SU-DHL-6 (cell line): ENCODE data around the gene LRRN3.

ENCODE experiments used
- EZH2phosphoT487 ChIP-seq: fragments of 200-600 bp; sonication (generic), shearing (Covaris generic); conservative IDR thresholded peaks from 2 replicates; pipeline ENCODE4 v1.6.1; 2018; ENCODE audit warnings: mild to moderate bottlenecking, antibody characterized with exemption, low read length, moderate library complexity, mixed read lengths
- TF ChIP-seq, protein P1 (sequence below): fragments of 200-600 bp; sonication (generic); IDR thresholded peaks from one replicate; pipeline ENCODE4 v1.5.1; 2017; ENCODE audit warnings: antibody characterized with exemption, mild to moderate bottlenecking, low read length, moderate library complexity; ENCODE audit not compliant: insufficient read depth, poor library complexity, severe bottlenecking

DNA sequence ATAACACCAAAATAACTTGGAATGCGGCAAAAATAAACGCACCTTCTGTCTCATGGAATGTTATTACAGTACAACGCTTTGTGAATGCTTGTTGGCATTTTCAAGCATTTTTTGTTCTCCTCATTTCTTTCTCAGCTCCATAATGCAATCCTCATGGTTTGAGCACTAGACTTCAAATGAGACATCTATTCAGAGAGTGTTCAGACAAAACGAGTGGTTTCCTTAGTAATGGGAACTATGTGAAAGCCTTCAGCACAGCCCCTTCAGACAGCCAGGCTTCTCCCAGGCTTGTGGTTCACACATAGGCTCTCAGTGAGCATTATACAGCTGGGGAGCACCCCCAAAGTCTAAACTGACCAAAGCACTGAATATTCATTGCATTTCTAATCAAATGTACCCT lies 8.6 kb upstream of the LRRN3 start:
- TF ChIP-seq, protein P1, sequence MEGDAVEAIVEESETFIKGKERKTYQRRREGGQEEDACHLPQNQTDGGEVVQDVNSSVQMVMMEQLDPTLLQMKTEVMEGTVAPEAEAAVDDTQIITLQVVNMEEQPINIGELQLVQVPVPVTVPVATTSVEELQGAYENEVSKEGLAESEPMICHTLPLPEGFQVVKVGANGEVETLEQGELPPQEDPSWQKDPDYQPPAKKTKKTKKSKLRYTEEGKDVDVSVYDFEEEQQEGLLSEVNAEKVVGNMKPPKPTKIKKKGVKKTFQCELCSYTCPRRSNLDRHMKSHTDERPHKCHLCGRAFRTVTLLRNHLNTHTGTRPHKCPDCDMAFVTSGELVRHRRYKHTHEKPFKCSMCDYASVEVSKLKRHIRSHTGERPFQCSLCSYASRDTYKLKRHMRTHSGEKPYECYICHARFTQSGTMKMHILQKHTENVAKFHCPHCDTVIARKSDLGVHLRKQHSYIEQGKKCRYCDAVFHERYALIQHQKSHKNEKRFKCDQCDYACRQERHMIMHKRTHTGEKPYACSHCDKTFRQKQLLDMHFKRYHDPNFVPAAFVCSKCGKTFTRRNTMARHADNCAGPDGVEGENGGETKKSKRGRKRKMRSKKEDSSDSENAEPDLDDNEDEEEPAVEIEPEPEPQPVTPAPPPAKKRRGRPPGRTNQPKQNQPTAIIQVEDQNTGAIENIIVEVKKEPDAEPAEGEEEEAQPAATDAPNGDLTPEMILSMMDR = no peak
- no peak for TF ChIP-seq EZH2phosphoT487
